ENCODE measurements around the gene ZMYM4.
A peak's percentile ranks its signal among the peaks of the same experiment; 100 is the strongest.
"Not testable (repeated sequence)": the region's sequence is repeated elsewhere in the genome, so short reads cannot be mapped to it uniquely, and the experiment has no call there.

Gene ZMYM4

GRCh38 chr1:35268282-35269200 is at the start of gene ZMYM4:
Gene ZMYM4 (plus strand): TSS chr1:35268709. CDS start chr1:35269047, 338 bp downstream.
- DNase-seq = peak; percentile 92

- DNase-seq = no peak
Observed at GRCh38 chr1:35220976-35221375, 47.5 kb upstream of the ZMYM4 start.

DNA sequence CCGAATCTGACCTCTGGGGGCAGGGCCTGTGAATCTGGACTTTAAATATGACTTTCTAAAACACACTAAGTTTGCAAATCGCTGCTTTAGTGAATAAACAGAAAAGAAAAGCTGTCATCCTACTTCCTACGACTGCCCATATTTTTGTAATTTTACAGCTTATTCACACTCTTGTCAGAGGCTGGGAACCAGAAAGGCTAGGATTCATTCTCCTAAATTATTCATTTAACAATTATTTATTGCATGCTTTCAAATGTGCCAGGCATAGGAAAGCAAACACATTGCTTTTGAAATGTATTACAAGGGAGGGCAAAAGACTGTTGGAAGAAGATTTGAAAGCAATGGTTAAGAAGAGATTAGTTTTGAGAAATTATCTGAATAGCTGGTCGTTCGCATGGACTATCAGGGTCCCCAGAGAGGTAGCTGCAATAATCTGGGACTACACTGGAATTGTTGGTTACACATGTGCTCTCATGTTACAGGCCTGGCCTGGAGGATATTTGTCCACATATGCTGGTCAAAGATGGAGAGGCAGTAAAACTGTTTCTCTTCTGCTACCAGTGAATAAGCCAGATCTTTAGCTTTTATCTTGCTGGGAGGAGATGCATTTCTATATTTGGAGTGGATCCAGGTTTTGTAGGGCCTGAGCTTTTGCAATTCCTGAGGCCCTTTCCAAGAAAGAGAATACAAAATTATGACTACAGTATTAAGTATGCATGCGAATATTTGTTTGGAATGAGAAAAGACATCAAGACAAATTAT is 46.0 kb upstream of the ZMYM4 start:
- no peak for DNase-seq

- DNase-seq = no peak
Observed at GRCh38 chr1:35223084-35223630, 45.4 kb upstream of the ZMYM4 start.

GRCh38 chr1:35226546-35226945 is 42.0 kb upstream of the ZMYM4 start:
- no peak for DNase-seq

DNA sequence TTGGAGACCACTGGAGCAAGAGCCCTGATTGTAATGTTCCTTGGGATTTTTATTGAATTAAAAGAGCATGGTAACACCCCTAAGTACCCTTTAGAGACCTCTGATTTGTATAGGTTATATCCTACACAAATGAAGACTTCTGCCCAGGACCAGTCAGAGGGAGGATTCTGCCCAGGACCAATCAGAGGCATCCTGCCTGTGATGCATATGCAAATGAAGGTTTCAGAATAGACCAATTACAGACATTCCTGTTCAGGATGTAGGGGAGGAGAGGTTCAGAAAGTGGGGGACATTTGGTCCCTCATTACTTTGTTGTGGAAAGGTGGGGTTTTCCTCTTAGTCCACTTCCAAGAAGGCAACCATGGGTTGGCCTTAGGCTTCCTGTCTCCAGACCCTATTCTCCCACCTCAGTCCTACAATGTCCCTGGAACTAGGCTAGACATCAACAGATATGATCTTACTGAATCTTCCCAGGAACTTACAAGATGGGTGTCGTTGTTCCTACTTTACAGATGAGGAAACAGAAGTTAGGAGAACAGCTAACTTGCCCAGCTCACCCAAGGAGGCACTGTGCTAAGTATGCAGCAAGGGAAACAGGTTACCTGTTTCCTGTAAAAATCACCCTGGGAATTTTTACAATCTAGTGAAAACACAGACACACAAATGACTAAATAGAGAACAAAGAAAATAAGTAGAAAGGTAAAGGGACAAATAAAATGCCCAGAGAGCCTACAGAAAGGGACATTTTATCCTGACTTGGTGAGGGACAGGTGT is 38.7 kb upstream of the ZMYM4 start:
- no peak for DNase-seq

DNA sequence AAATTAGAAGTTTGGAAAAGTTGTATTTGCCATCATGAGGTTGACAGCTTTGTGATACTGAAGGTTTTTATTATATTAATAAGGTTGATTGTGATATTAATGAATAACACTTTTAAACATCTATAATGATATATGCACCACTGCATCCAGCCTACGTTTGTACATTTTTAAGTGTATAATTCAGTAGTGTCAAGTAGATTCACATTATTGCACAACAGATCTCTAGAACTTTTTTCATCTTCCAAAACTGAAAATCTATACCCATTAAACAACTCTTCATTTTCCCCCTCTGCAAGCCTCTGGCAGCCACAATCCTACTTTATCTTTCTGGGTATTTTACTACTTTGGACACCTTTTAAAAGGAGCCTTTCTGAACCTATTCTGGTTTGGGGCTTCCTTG is 37.2 kb upstream of the ZMYM4 start:
- DNase-seq = no peak

DNA sequence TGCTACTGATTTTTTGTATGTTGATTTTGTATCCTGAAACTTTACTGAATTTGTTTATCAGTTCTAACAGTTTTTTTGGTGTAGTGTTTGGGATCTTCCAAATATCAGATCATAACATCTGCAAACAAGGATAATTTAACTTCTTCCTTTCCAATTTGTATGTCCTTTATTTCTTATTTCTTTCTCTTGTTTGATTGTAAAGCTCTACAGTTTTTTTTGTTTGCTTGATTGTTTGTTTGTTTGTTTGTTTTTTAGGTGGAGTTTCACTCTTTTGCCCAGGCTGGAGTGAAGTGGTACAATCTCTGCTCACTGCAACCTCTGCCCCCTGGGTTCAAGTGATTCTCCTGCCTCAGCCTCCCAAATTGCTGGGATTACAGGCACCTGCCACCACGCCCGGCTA is 31.7 kb upstream of the ZMYM4 start:
- DNase-seq = not testable (repeated sequence)

DNA sequence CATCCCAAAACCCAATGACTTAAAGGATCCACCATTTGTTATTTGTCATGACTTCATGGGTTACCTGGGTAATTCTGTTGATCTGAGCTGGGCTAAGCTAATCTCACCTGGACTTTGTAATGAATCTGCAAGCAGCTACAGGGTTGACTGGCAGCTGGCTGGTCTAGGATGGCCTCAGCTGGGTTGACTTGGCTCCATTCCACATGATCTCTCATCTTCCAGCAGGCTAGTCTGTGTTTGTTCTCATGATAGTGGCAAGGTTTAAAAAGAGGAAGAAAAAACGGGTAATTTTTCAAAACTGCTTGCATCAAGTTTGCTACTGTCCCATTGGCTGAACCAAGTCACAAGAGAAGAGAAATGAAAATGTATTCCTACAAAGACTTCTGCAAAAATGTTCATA is 24.8 kb upstream of the ZMYM4 start:
- DNase-seq = no peak

DNA sequence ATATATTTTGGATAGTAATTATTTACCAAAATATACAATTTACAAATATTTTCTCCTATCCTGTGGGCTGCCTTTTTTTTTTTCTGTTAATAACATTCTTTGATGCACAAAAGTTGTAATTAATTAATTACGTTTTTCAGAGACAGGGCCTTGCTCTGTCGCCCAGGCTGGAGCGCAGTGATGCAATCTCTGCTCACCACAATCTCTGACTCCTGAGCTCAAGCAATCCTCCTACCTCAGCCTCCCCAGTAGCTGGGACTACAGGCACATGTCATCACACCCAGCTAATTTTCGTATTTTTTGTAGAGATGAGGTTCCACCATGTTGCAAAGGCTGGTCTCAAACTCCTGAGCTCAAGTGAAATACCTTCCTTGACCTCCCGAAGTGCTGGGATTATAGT is 21.3 kb upstream of the ZMYM4 start:
- DNase-seq = no peak

GRCh38 chr1:35253941-35254340 is 14.6 kb upstream of the ZMYM4 start:
- no peak for DNase-seq

GRCh38 chr1:35255276-35255675 is 13.2 kb upstream of the ZMYM4 start:
- DNase-seq = no peak

DNA sequence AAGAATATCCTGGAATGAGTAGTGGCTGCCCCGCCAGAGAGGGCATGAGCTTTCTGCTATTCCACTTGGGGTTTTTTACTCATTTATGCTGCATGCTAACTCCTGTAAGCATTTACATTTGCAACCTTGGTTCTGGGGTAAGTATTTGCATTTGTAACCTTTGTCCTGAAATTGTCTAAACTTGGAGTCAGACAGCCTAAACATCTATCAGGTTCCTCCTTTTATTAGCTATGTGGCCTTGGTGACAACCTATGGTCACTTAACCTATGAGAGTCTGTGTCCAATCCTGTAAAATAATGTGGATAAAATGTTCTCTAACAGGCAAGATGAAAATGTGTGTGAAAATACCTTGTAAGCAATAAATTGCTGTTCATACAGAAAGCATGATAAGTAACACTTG is 8.9 kb upstream of the ZMYM4 start:
- DNase-seq = no peak

DNA sequence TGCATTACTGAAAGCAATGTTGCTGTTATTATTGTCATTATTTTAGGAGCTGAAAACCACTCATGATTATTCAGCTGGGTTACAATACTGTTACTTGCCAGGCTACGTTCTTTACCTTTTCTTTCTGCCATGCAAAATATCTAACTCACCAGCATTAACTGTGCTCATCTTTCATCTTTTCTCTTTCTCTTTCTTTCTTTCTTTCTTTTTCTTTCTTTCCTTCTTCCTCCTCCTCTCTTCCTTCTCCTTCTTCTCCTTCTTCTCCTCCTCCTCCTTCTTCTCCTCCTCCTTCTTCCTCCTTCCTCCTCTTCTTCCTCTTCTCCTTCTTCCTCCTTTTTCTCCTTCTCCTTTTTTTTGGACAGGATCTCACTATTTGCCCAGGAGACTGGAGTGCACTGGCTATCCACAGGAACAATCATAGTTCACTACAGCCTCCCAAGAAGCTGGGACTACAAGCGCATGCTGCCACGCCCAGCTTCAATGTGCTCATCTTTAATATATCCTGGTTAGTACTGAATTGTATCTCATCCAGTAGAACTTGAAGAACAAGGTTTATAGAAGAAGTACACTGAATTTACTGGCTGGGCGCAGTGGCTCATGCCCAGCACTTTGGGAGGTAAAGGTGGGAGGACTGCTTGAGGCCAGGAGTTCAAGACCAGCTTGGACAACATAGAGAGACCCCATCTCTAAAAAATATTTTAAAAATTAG is 6.9 kb upstream of the ZMYM4 start:
- DNase-seq = no peak

GRCh38 chr1:35264035-35264434 is 4.5 kb upstream of the ZMYM4 start:
- no peak for DNase-seq

DNA sequence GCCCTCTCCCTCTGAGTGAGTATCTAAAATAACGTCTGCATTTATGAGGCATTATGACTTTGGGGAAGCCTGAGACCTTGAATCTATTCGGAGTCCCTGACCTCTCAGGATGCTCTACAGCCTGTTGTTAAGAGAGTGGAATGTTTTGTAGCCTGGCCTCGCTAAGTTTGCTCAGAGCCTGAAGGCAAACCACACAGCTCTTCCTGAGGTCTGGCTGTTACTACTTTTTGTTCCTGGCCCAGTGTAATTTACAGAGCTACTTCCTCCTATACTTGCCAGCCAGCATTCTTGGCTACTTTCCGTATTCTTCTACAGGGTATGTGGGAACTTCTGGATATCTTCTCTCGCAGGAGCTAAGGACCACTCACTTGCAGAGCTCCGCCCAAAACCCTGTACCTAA is 3.6 kb upstream of the ZMYM4 start:
- no peak for DNase-seq

GRCh38 chr1:35266306-35266705 is 2.2 kb upstream of the ZMYM4 start:
- DNase-seq = no peak

DNA sequence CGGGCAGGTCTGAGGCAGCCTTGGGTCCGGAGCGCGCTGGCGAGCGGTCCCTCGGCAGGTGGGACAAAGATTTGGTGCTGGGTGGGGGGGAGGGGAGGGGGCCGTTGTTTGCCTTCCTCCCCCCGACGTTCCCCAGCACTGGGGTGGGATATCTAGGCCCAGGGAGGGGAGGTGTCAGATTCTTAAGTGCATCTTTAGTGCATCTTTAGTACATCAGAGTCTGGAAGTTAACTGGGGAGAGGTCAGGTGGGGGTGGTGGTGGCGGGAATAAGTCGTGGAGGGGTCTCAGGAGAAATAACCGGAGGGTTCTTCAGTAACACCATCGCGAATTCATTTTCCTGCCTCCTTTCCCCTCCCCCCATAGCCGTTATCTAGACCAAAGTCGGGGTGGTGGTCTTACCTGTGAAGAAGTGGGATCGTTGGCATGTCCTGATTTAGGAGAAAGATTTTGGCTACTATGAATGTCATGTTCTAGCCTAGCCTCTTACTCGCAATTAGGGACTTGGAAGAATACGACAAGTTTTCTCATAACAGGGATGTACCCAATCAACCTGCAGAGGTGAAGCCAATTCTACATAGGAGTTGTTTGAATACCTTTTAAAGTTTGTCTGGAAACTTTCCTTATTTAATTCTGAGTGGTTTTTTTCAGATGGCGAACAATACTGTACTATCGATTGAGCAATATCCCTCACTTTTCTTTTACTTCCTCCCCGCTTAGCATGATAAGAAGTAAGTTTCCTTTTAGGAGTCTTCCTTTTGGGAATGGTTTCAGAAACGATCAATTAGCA is 886 bp downstream of the ZMYM4 start:
- no peak for DNase-seq

DNA sequence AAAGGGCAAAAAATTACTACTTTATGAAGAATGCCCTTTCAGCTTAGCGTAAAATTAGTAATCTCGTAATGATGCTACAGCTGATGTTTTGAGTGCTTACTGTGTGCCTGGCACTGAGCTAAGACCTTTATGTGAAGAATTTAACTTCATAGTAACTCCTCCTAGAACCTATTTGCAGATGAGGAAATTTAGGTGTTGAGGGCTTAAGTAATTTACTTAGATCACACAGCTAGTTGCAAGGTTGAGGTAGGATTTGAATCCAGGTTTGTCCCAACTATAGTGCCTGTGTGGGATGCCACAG is 1.4 kb downstream of the ZMYM4 start:
- no peak for DNase-seq

DNA sequence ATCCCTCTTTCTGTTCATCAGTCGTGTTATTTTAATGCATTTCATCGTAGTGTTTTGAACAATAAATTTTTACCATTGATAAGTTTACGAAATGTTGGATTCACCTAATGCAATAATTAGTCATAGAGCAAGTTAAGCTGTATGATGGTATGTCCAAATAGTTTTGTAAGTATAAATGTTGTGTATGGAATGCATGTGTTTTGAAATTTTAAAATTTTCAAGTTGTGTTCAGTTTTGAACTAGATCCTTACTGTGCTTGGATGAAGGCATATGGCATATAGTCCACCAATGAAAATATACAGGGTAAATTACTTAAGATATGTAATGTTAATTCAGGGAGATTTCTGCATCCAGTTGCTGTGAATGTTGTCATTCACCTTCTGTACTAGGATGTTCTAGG is 2.3 kb downstream of the ZMYM4 start:
- DNase-seq = no peak

- no peak for DNase-seq
Observed at GRCh38 chr1:35274197-35274596, 5.7 kb downstream of the ZMYM4 start.
